HEK293 (cell line): ENCODE results near the gene TGIF1.

Source experiments
- CTCF ChIA-PET: fragments of 350-600 bp; formaldehyde crosslinking; extraction: SDS; loops from one replicate; lab custom pipeline; 2021; ENCODE audit warnings: antibody characterized with exemption; lab: Yijun Ruan, JAX
- POLR2A ChIA-PET: fragments of 300-600 bp; formaldehyde crosslinking; extraction: SDS; loops from one replicate; lab custom pipeline; 2020; ENCODE audit warnings: antibody characterized with exemption, inconsistent platforms; lab: Yijun Ruan, JAX
- H3K27ac ChIP-seq: fragments of 200-500 bp; sonication (Bioruptor generic); 2 replicates; pipeline ENCODE4 v1.5.1; 2014; ENCODE audit warnings: low read depth, low read length, control low read depth, inconsistent platforms; ENCODE audit errors: extremely low read depth
- H3K36me3 ChIP-seq, 2 experiments: fragments of 200-500 bp in 1 of 2; sonication (Bioruptor generic) in 1 of 2; 1 replicate in 1 of 2; 2 replicates in 1 of 2; pipeline ENCODE4 v1.5.1; 2014 to 2017; ENCODE audit warnings: inconsistent platforms in 2 of 2, low read length in 2 of 2; ENCODE audit not compliant: control insufficient read depth in 2 of 2, insufficient read depth in 1 of 2
- H3K4me1 ChIP-seq: fragments of 200-500 bp; sonication (Bioruptor generic); 2 replicates; pipeline ENCODE4 v1.5.1; 2014; ENCODE audit warnings: mild to moderate bottlenecking, low read length, inconsistent platforms; ENCODE audit not compliant: control insufficient read depth, insufficient read depth
- H3K4me3 ChIP-seq: 2 replicates; pipeline ENCODE4 v1.5.1; 2011; ENCODE audit warnings: low read depth, mild to moderate bottlenecking, control low read depth, low read length, moderate library complexity
- H3K9me3 ChIP-seq: fragments of 200-500 bp; sonication (Bioruptor generic); 2 replicates; pipeline ENCODE4 v1.5.1; 2014; ENCODE audit warnings: low read depth, low read length, inconsistent platforms; ENCODE audit not compliant: control insufficient read depth, insufficient read depth
- BCL11B ChIP-seq: fragments of 450-650 bp; formaldehyde crosslinking; IDR thresholded peaks from 2 replicates; pipeline ENCODE4 v1.5.1; 2016; ENCODE audit warnings: low read depth, missing biosample characterization, missing genetic modification characterization
- HOXA7 ChIP-seq: sonication (generic); formaldehyde crosslinking; IDR thresholded peaks from 2 replicates; pipeline ENCODE4 v1.8.1; 2022; ENCODE audit warnings: missing genetic modification reagents, borderline replicate concordance
- HOXC10 ChIP-seq: sonication (generic); formaldehyde crosslinking; IDR thresholded peaks from 2 replicates; pipeline ENCODE4 v1.8.1; 2023; ENCODE audit warnings: mild to moderate bottlenecking, missing genetic modification reagents
- HOXD13 ChIP-seq: sonication (generic); formaldehyde crosslinking; IDR thresholded peaks from 2 replicates; pipeline ENCODE4 v1.8.0; 2022; ENCODE audit warnings: missing genetic modification reagents, borderline replicate concordance
- IKZF3 ChIP-seq: fragments of 450-650 bp; IDR thresholded peaks from 2 replicates; pipeline ENCODE4 v1.5.0; 2018; ENCODE audit warnings: missing biosample characterization, mild to moderate bottlenecking, missing genetic modification characterization, moderate library complexity
- KLF1 ChIP-seq: fragments of 450-650 bp; formaldehyde crosslinking; IDR thresholded peaks from 2 replicates; pipeline ENCODE4 v1.5.1; 2016; ENCODE audit warnings: missing biosample characterization, missing genetic modification characterization
- KLF10 ChIP-seq: fragments of 450-650 bp; IDR thresholded peaks from 2 replicates; pipeline ENCODE4 v1.5.1; 2018; ENCODE audit warnings: missing biosample characterization, mild to moderate bottlenecking, missing genetic modification characterization
- KLF9 ChIP-seq: fragments of 450-650 bp; formaldehyde crosslinking; IDR thresholded peaks from 2 replicates; pipeline ENCODE4 v1.5.1; 2016; ENCODE audit warnings: missing biosample characterization, missing genetic modification characterization, low read depth
- PRDM1 ChIP-seq: fragments of 450-650 bp; formaldehyde crosslinking; IDR thresholded peaks from 2 replicates; pipeline ENCODE4; 2016; ENCODE audit warnings: missing biosample characterization, missing genetic modification characterization
- RBAK ChIP-seq: fragments of 450-650 bp; formaldehyde crosslinking; IDR thresholded peaks from 2 replicates; pipeline ENCODE4 v1.5.1; 2016; ENCODE audit warnings: missing biosample characterization, missing genetic modification characterization
- ZBTB21 ChIP-seq: fragments of 450-650 bp; formaldehyde crosslinking; IDR thresholded peaks from 2 replicates; pipeline ENCODE4 v1.5.1; 2017; ENCODE audit warnings: missing biosample characterization, missing genetic modification characterization
- ZFHX2 ChIP-seq: fragments of 450-650 bp; formaldehyde crosslinking; conservative IDR thresholded peaks from 2 replicates; pipeline ENCODE4 v1.5.1; 2016; ENCODE audit warnings: missing biosample characterization, missing genetic modification characterization
- ZIC2 ChIP-seq: fragments of 450-650 bp; formaldehyde crosslinking; IDR thresholded peaks from 2 replicates; pipeline ENCODE4 v1.5.1; 2016; ENCODE audit warnings: missing biosample characterization, missing genetic modification characterization
- ZNF112 ChIP-seq: fragments of 450-650 bp; formaldehyde crosslinking; IDR thresholded peaks from 2 replicates; pipeline ENCODE4 v1.5.0; 2017; ENCODE audit warnings: missing biosample characterization, missing genetic modification characterization
- ZNF138 ChIP-seq: fragments of 450-650 bp; formaldehyde crosslinking; IDR thresholded peaks from 2 replicates; pipeline ENCODE4 v1.5.1; 2016; ENCODE audit warnings: missing biosample characterization, missing genetic modification characterization, borderline replicate concordance
- ZNF174 ChIP-seq: fragments of 450-650 bp; formaldehyde crosslinking; IDR thresholded peaks from 2 replicates; pipeline ENCODE4 v1.5.0; 2017; ENCODE audit warnings: missing biosample characterization, mild to moderate bottlenecking, missing genetic modification characterization
- ZNF175 ChIP-seq: fragments of 450-650 bp; formaldehyde crosslinking; IDR thresholded peaks from 2 replicates; pipeline ENCODE4 v1.5.1; 2016; ENCODE audit warnings: missing biosample characterization, missing genetic modification characterization
- ZNF248 ChIP-seq: fragments of 450-650 bp; formaldehyde crosslinking; IDR thresholded peaks from 2 replicates; pipeline ENCODE4 v1.5.1; 2017; ENCODE audit warnings: missing biosample characterization, missing genetic modification characterization
- ZNF274 ChIP-seq, 2 experiments: fragments of 200-500 bp in 1 of 2; fragments of 450-650 bp in 1 of 2; sonication (Bioruptor generic) in 1 of 2; formaldehyde crosslinking in 1 of 2; IDR thresholded peaks; 2 replicates each; pipeline versions ENCODE4 v1.5.1 to v1.6.1; 2014 to 2016; ENCODE audit warnings: borderline replicate concordance in 1 of 2, inconsistent platforms in 1 of 2, low read length in 1 of 2, missing biosample characterization in 1 of 2, missing genetic modification characterization in 1 of 2
- ZNF311 ChIP-seq: fragments of 450-650 bp; formaldehyde crosslinking; IDR thresholded peaks from 2 replicates; pipeline ENCODE4 v1.5.1; 2017; ENCODE audit warnings: missing biosample characterization, missing genetic modification characterization, borderline replicate concordance
- ZNF426 ChIP-seq: fragments of 450-650 bp; formaldehyde crosslinking; IDR thresholded peaks from 2 replicates; pipeline ENCODE4 v1.5.1; 2017; ENCODE audit warnings: missing biosample characterization, missing genetic modification characterization, mild to moderate bottlenecking, inconsistent platforms, moderate library complexity
- ZNF473 ChIP-seq: fragments of 450-650 bp; formaldehyde crosslinking; IDR thresholded peaks from 2 replicates; pipeline ENCODE4 v1.5.1; 2017; ENCODE audit warnings: missing biosample characterization, missing genetic modification characterization
- ZNF548 ChIP-seq: fragments of 450-650 bp; formaldehyde crosslinking; IDR thresholded peaks from 2 replicates; pipeline ENCODE4 v1.5.1; 2016; ENCODE audit warnings: missing biosample characterization, missing genetic modification characterization
- ZNF558 ChIP-seq: fragments of 450-650 bp; formaldehyde crosslinking; IDR thresholded peaks from 2 replicates; pipeline ENCODE4 v1.5.1; 2016; ENCODE audit warnings: missing biosample characterization, missing genetic modification characterization
- ZNF621 ChIP-seq: fragments of 450-650 bp; formaldehyde crosslinking; IDR thresholded peaks from 2 replicates; pipeline ENCODE4 v1.5.1; 2017; ENCODE audit warnings: missing biosample characterization, missing genetic modification characterization
- ZNF624 ChIP-seq: fragments of 450-650 bp; formaldehyde crosslinking; IDR thresholded peaks from 2 replicates; pipeline ENCODE4 v1.5.1; 2017; ENCODE audit warnings: missing biosample characterization, missing genetic modification characterization
- ZNF629 ChIP-seq: fragments of 450-650 bp; formaldehyde crosslinking; IDR thresholded peaks from 2 replicates; pipeline ENCODE4 v1.5.1; 2017; ENCODE audit warnings: missing biosample characterization, missing genetic modification characterization
- ZNF677 ChIP-seq: fragments of 450-650 bp; IDR thresholded peaks from 2 replicates; pipeline ENCODE4 v1.5.0; 2018; ENCODE audit warnings: missing biosample characterization, mild to moderate bottlenecking, missing genetic modification characterization, moderate library complexity
- TF ChIP-seq, protein P1 (sequence below): fragments of 450-650 bp; formaldehyde crosslinking; IDR thresholded peaks from 2 replicates; pipeline ENCODE4 v1.5.1; 2016; ENCODE audit warnings: missing biosample characterization, missing genetic modification characterization, borderline replicate concordance
- TF ChIP-seq, protein P2 (sequence below): fragments of 450-650 bp; formaldehyde crosslinking; IDR thresholded peaks from 2 replicates; pipeline ENCODE4 v1.5.1; 2016; ENCODE audit warnings: missing biosample characterization, missing genetic modification characterization
- TF ChIP-seq, protein P3 (sequence below): fragments of 450-650 bp; formaldehyde crosslinking; IDR thresholded peaks from 2 replicates; pipeline ENCODE4 v1.5.1; 2016; ENCODE audit warnings: missing biosample characterization, missing genetic modification characterization, borderline replicate concordance

Gene TGIF1

DNA sequence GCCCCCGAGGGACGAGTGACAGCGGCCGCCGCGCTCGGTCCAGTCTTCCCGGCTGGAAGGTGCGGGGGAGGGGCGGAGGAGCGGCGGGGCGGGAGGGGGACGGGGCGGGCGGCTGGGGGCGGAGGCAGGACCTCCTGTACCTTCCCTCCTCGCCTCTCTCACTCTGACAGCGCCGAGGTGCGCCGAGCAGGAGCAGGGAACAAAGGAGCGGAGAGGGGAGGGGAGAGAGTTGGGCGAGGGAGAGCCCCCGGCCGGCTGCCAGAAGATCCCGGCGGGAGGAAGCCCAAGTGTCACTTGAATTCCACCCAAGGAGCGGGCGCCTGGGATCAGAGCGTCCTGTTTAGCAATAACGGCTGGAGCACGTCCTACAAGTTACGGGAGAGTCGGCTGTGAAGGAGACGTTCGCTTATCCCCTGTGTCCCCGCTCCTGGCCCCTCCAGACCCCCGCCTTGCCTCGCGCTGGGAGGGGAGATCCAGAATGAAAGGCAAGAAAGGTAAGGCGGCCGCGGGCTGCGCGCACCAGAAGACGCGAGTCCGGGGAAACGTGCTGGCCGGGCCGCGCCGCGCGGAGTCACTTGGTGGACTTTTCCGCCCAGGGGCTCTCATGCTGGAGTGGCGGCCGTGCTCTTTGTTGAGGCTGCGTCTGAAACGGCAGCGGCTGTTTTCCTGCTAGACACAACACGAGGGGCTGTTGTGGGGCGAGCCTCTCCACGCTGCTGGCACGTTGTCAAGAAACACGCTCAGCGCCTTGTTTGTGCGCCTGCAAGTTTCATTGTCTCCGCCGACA lies at the start of gene TGIF1:
TGIF1 (plus strand) TSS at position 161 of the 787 bp plus-strand sequence; CDS start at position 479, 318 bp downstream.
- peak within 1 kb of the TSS; percentile 56 for H3K4me3 ChIP-seq
- H3K9me3 ChIP-seq = no peaks in the 10 kb centered on the region
- ChIA-PET CTCF (interaction anchor here (1.0 to 5.2 kb wide), 4 partner anchors 135 to 220 kb away, joined by 3 to 54 read pairs (median 3); no protein-coding TSS in a partner anchor), POLR2A (interaction anchor here (0.7 to 4.0 kb wide), 9 partner anchors 12 to 153 kb away, joined by 3 to 31 read pairs (median 9); no protein-coding TSS in a partner anchor)
- no peaks in the 10 kb centered on the region for H3K36me3 ChIP-seq
- peak within 1 kb of the TSS; percentile 98 for H3K27ac ChIP-seq
- H3K4me1 ChIP-seq = peaks cover 9% of the 10 kb centered on the region
- no peak for TF ChIP-seq ZNF112 (tag by site-specific recombination)
- no peak for TF ChIP-seq ZNF426
- TF ChIP-seq, protein P1, sequence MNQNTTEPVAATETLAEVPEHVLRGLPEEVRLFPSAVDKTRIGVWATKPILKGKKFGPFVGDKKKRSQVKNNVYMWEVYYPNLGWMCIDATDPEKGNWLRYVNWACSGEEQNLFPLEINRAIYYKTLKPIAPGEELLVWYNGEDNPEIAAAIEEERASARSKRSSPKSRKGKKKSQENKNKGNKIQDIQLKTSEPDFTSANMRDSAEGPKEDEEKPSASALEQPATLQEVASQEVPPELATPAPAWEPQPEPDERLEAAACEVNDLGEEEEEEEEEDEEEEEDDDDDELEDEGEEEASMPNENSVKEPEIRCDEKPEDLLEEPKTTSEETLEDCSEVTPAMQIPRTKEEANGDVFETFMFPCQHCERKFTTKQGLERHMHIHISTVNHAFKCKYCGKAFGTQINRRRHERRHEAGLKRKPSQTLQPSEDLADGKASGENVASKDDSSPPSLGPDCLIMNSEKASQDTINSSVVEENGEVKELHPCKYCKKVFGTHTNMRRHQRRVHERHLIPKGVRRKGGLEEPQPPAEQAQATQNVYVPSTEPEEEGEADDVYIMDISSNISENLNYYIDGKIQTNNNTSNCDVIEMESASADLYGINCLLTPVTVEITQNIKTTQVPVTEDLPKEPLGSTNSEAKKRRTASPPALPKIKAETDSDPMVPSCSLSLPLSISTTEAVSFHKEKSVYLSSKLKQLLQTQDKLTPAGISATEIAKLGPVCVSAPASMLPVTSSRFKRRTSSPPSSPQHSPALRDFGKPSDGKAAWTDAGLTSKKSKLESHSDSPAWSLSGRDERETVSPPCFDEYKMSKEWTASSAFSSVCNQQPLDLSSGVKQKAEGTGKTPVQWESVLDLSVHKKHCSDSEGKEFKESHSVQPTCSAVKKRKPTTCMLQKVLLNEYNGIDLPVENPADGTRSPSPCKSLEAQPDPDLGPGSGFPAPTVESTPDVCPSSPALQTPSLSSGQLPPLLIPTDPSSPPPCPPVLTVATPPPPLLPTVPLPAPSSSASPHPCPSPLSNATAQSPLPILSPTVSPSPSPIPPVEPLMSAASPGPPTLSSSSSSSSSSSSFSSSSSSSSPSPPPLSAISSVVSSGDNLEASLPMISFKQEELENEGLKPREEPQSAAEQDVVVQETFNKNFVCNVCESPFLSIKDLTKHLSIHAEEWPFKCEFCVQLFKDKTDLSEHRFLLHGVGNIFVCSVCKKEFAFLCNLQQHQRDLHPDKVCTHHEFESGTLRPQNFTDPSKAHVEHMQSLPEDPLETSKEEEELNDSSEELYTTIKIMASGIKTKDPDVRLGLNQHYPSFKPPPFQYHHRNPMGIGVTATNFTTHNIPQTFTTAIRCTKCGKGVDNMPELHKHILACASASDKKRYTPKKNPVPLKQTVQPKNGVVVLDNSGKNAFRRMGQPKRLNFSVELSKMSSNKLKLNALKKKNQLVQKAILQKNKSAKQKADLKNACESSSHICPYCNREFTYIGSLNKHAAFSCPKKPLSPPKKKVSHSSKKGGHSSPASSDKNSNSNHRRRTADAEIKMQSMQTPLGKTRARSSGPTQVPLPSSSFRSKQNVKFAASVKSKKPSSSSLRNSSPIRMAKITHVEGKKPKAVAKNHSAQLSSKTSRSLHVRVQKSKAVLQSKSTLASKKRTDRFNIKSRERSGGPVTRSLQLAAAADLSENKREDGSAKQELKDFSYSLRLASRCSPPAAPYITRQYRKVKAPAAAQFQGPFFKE = no peak
- 0 out of 2 replicates have a peak, but pooled peaks have one; percentile 22 for TF ChIP-seq KLF9 (tag by site-specific recombination)
- TF ChIP-seq ZBTB21 (tag by site-specific recombination) = no peak
- peak; percentile 42; the same call in 1 of the 2 replicates for TF ChIP-seq PRDM1
- no peak for TF ChIP-seq ZNF248 (tag by site-specific recombination)
- no peak for TF ChIP-seq HOXA7
- no peak for TF ChIP-seq ZNF548
- TF ChIP-seq, protein P2, sequence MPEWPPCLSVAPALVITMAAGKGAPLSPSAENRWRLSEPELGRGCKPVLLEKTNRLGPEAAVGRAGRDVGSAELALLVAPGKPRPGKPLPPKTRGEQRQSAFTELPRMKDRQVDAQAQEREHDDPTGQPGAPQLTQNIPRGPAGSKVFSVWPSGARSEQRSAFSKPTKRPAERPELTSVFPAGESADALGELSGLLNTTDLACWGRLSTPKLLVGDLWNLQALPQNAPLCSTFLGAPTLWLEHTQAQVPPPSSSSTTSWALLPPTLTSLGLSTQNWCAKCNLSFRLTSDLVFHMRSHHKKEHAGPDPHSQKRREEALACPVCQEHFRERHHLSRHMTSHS (tag by site-specific recombination) = no peak
- TF ChIP-seq ZNF138 (tag by site-specific recombination) = no peak
- no peak for TF ChIP-seq ZNF621 (tag by site-specific recombination)
- 0 out of 2 replicates have a peak, but pooled peaks have one; percentile 25 for TF ChIP-seq HOXD13 (CRISPR knock-in tag)
- no peak for TF ChIP-seq ZNF473
- TF ChIP-seq KLF10 (tag by site-specific recombination) = no peak
- no peak for TF ChIP-seq ZNF274 (IDR thresholded peaks at IDR 0.05; ENCODE audit: low read length)
- TF ChIP-seq ZNF274 (tag by site-specific recombination; IDR thresholded peaks at IDR 0.05; ENCODE audit: borderline replicate concordance) = no peak
- TF ChIP-seq BCL11B (tag by site-specific recombination) = no peak
- no peak for TF ChIP-seq ZNF677
- TF ChIP-seq ZNF629 (tag by site-specific recombination) = no peak
- TF ChIP-seq, protein P3, sequence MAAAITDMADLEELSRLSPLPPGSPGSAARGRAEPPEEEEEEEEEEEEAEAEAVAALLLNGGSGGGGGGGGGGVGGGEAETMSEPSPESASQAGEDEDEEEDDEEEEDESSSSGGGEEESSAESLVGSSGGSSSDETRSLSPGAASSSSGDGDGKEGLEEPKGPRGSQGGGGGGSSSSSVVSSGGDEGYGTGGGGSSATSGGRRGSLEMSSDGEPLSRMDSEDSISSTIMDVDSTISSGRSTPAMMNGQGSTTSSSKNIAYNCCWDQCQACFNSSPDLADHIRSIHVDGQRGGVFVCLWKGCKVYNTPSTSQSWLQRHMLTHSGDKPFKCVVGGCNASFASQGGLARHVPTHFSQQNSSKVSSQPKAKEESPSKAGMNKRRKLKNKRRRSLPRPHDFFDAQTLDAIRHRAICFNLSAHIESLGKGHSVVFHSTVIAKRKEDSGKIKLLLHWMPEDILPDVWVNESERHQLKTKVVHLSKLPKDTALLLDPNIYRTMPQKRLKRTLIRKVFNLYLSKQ (tag by site-specific recombination) = no peak
- TF ChIP-seq KLF1 (tag by site-specific recombination) = no peak
- no peak for TF ChIP-seq HOXC10 (CRISPR knock-in tag)
- no peak for TF ChIP-seq ZNF558
- TF ChIP-seq ZIC2 = no peak
- no peak for TF ChIP-seq ZNF624
- no peak for TF ChIP-seq RBAK (tag by site-specific recombination)
- TF ChIP-seq IKZF3 (tag by site-specific recombination) = peak; percentile 82
- TF ChIP-seq ZNF311 (tag by site-specific recombination) = no peak
- TF ChIP-seq ZFHX2 (tag by site-specific recombination) = 0 out of 2 replicates have a peak, but pooled peaks have one; percentile 10
- no peak for TF ChIP-seq ZNF175 (tag by site-specific recombination)
- TF ChIP-seq ZNF174 (tag by site-specific recombination) = no peak
